Kidney tubule cell (primary cell): ENCODE measurements around the gene ITGAE.

Experiments
- DNase-seq: peaks from one replicate; pipeline ENCODE4 v3.0.0-alpha.2; 2018; ENCODE audit warnings: low spot score

Gene ITGAE

DNA sequence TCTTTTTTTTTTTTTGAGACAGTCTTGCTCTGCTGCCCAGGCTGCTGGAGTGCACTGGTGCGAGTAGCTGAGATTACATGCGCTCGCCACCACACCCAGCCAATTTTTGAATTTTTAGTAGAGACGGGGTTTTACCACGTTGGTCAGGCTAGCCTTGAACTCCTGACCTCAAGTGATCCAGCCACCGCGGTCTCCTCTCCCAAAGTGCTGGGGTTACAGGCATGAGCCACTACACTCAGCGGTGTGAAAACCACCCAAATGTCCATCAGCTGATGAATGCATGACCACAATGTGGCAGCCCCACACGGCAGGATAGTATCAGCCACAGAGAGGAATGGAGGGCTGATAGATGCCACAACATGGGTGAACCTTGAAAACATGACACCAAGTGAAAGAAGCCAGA is 107.2 kb downstream of the ITGAE start:
- DNase-seq = peak; percentile 63

- no peak for DNase-seq
Measured at GRCh38 chr17:3693141-3693540, 107.8 kb downstream of the ITGAE start.

GRCh38 chr17:3692346-3692745 is 108.6 kb downstream of the ITGAE start:
- no peak for DNase-seq

GRCh38 chr17:3691617-3692067 is 109.3 kb downstream of the ITGAE start:
- DNase-seq = no peak

DNA sequence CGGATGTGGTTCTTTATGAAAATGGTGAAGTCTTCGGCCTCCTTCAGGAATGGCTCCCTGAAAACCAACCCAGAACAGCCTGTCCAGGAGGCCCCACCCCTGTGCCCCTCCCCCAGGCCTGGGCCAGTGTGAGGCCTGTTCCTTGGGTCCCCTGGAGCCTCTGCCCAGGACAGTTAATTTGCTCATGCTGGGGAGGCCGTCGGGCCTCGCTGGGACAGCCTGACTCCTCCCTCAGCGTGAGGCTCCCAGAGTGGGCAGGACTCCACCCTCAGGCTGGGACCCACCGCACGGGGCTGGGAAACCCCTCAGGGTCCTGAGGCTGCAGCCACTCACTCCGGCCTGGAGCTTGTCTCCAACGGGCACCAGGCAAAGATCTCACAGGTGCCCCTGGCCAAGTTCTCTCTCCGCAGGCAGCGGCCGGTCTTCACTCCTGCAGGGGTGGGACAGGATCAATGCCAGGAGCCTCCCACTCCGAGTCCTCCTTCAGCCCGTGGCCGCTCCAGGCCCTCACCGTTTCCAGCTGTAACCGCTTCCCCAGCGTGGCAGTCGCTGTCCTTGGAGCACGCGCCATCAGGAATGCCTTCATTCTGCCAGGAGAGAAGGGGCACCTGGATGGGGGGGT is 110.8 kb downstream of the ITGAE start:
- no peak for DNase-seq

- DNase-seq = no peak
Measured at GRCh38 chr17:3689262-3690093, 111.5 kb downstream of the ITGAE start.

GRCh38 chr17:3688852-3689261 is 112.1 kb downstream of the ITGAE start:
- no peak for DNase-seq

DNA sequence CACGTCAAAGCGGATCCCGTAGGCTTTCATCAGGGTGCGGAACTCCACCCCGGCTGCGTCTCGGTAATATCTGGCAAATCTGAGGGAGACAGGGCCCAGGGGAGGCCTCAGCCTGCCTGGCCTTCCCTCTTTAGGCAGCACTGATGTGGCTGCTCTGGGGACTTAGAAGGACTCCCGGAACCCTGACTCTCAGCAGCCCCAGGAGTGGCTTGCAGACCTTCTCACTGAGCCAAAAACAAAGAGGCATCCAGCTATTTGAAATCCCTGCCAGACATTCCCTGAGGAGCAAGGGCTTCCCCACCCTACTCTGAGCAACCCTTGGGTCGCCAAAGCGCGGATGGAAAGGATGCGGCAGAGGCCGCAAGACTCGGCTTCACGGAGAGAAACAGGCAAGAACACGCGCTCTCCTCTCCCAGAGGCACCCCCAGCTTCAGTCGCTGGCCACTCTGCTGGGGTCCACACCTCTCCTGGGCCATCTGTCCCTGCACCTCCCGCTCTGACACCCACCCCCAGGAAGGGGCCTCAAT is 112.9 kb downstream of the ITGAE start:
- no peak for DNase-seq

- DNase-seq = no peak
Measured at GRCh38 chr17:3685174-3685573, 115.8 kb downstream of the ITGAE start.

- peak; percentile 37 for DNase-seq
Measured at GRCh38 chr17:3683054-3683511, 117.9 kb downstream of the ITGAE start.

DNA sequence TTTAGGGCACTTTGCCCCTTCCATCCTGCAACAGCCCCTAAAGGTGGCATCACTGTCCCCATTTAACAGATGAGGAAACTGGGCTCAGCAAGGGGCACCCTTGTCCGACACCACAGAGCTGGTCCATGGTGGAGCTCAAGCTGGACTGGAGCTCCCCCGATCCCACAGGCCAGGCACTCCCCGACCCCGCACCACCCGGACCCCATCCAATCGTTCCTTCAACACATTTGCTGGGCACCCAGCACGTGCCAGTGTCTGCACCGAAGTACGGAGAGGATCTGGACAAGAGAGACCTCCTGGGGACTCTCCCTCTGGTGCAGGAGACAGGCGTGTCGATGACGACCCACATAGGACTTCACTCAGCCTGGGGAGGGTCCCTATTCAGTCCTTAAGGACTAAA is 119.0 kb downstream of the ITGAE start:
- no peak for DNase-seq

DNA sequence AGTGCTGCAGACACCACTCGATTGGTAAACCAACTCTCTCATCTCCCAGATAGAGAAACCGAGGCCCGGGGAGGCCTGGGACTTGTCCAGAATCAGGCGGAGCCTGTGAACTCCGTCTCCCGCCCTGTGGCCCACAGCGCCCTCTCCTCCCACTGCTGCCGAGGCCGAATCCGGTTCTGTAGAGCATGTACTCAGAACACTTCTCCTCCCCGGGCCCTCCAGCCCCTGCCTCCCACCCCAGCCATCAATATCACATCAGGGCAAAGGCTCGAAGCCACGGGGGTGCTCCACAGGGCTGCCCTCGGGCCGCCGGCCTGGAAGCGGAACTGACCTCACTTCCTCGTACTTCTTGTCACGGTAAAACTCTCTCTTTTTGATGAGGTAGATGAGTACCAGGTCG is 119.4 kb downstream of the ITGAE start:
- no peak for DNase-seq

- no peak for DNase-seq
Measured at GRCh38 chr17:3681057-3681456, 119.9 kb downstream of the ITGAE start.

- DNase-seq = no peak
Measured at GRCh38 chr17:3679531-3680126, 121.4 kb downstream of the ITGAE start.

GRCh38 chr17:3678821-3679530 is 122.0 kb downstream of the ITGAE start:
- no peak for DNase-seq

GRCh38 chr17:3678095-3678820 is 122.7 kb downstream of the ITGAE start:
- peak; percentile 35 for DNase-seq

DNA sequence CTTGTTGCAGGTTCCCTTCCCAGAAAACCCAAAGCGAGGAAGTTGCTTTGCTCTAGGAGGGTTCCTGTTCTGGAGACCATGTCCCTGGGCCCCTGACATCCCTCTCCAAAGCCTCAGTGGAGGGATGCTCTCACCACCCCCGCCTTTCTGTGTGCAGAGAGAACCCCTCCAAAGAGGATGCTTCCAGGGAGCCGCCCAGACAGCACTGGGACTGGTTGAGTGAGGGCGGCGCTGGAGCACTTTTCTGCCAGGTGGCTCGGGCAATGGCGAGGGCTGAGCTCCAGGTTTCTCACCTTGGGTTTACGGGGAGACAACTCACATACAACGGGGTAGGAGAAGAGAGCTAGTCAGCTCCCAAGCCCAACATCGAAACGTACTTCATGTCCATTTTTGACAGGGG is 125.1 kb downstream of the ITGAE start:
- DNase-seq = no peak

GRCh38 chr17:3672571-3672970 is 128.4 kb downstream of the ITGAE start:
- DNase-seq = no peak

- DNase-seq = no peak
Measured at GRCh38 chr17:3669548-3669947, 131.4 kb downstream of the ITGAE start.

DNA sequence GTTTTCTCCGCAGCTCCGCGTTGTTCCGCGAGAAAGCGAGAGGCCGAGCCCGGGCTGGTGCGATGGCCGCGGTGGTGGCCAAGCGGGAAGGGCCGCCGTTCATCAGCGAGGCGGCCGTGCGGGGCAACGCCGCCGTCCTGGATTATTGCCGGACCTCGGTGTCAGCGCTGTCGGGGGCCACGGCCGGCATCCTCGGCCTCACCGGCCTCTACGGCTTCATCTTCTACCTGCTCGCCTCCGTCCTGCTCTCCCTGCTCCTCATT is 132.0 kb downstream of the ITGAE start:
- DNase-seq = no peak

DNA sequence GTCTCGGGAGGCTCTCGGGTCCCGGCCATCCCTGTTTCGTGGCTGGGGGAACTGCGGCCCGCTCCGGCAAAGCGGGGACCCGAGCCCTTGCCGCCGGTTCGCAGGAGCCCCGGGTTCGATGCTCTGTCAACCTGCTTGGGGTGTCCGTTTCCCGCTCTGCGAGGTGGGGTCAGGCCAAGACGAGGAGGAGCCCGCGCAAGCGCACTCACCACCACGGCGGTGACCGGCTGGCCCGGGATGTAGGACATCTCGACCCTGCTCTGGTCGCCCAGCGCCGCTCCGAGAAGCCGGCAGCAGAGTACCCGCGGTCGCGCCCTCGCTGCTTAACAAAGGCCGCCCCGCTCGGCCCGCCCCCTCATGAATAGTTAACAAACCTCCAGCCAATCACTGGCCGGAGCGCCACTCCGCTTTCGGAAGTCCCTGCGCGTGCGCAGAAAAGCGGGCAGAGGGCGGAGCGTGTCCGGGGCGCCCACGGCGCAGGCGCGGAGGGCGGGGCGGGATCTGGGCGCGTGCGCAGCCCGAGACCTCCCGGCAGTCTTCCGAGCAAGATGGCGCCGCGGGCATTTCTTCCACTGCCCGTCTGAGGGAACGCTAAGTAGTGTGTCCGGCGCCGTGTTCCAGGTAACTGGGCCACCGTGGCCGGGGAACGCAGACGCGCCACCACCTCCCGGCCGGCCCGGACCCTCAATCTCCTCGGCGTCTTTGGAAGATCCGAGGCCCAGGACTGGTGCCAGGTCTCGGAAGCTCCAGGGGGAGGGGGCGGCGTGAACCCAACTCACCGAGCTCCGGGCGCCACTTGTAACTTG is 132.5 kb downstream of the ITGAE start, which contains the start of the genes EMC6 and TAX1BP3:
EMC6 (plus strand) TSS at position 534 of the 806 bp plus-strand sequence. CDS start 335 bp downstream, outside the sequence.
TAX1BP3 (minus strand) TSS at position 300 of the 806 bp plus-strand sequence; CDS start at position 248, 52 bp downstream.
- peak; percentile 98 for DNase-seq
